HepG2 (cell line): Measurements from ENCODE around the gene POU2AF3. TPM values are rescaled to one million over a fixed set of nuclear protein-coding genes. Genes with fewer than 3 reads are reported as not detected.
A peak's percentile ranks its signal among the peaks of the same experiment; 100 is the strongest.

Experiments
- ARHGAP35 ChIP-seq: sonication (generic); formaldehyde crosslinking; IDR thresholded peaks from 2 replicates; pipeline ENCODE4 v1.9.0; 2022; ENCODE audit warnings: mild to moderate bottlenecking, inconsistent platforms, moderate library complexity, missing genetic modification reagents, borderline replicate concordance
- ATF1 ChIP-seq: IDR thresholded peaks from 2 replicates; pipeline ENCODE4 v1.6.1; 2016; ENCODE audit warnings: mild to moderate bottlenecking, control low read depth
- HDAC1 ChIP-seq: sonication (generic); formaldehyde crosslinking; IDR thresholded peaks from 2 replicates; pipeline ENCODE4 v1.5.1; 2020; ENCODE audit warnings: mild to moderate bottlenecking, missing genetic modification reagents
- MBNL3 ChIP-seq: fragments of 250-450 bp; sonication (Bioruptor Pico); conservative IDR thresholded peaks from 2 replicates; pipeline ENCODE4 v1.8.0; 2022; ENCODE audit warnings: mild to moderate bottlenecking, inconsistent platforms
- MED1 ChIP-seq: sonication (generic); formaldehyde crosslinking; IDR thresholded peaks from 2 replicates; pipeline ENCODE4 v1.4.0; 2020; ENCODE audit warnings: missing genetic modification reagents
- NBN ChIP-seq: fragments of 450-650 bp; conservative IDR thresholded peaks from 2 replicates; pipeline ENCODE4 v1.6.1; 2017
- NCOR1 ChIP-seq: fragments of 200-600 bp; sonication (generic); IDR thresholded peaks from 2 replicates; pipeline ENCODE4 v1.7.0; 2017; ENCODE audit warnings: antibody characterized with exemption, low read length, borderline replicate concordance
- SOX6 ChIP-seq, 2 experiments: fragments of 450-650 bp in 1 of 2; sonication (generic) in 1 of 2; formaldehyde crosslinking in 1 of 2; IDR thresholded peaks; 2 replicates each; pipeline versions ENCODE4 v1.4.0 to v1.6.1; 2017 to 2020; ENCODE audit warnings: antibody characterized with exemption in 1 of 2, mild to moderate bottlenecking in 1 of 2, missing genetic modification reagents in 1 of 2
- THAP11 ChIP-seq: IDR thresholded peaks from 2 replicates; pipeline ENCODE4 v1.6.1; 2016; ENCODE audit warnings: missing biosample characterization, missing genetic modification reagents
- XRCC5 ChIP-seq: fragments of 200-400 bp; formaldehyde crosslinking; optimal IDR thresholded peaks from 2 replicates; pipeline ENCODE3; 2017; ENCODE audit warnings: mild to moderate bottlenecking, low read length
- ZEB1 ChIP-seq: IDR thresholded peaks from 2 replicates; pipeline ENCODE4 v1.6.1; 2012; ENCODE audit warnings: mild to moderate bottlenecking, low read depth, inconsistent platforms; ENCODE audit not compliant: insufficient replicate concordance
- ZFP36L2 ChIP-seq: sonication (generic); formaldehyde crosslinking; IDR thresholded peaks from 2 replicates; pipeline ENCODE4 v1.4.0; 2020; ENCODE audit warnings: missing genetic modification reagents
- ZKSCAN8 ChIP-seq: IDR thresholded peaks from 2 replicates; pipeline ENCODE4 v1.6.1; 2016; ENCODE audit warnings: borderline replicate concordance, missing genetic modification reagents, missing compliant biosample characterization
- ZNF331 ChIP-seq: sonication (generic); formaldehyde crosslinking; IDR thresholded peaks from 2 replicates; pipeline ENCODE4 v1.4.0; 2020; ENCODE audit warnings: missing genetic modification reagents
- ZNF615 ChIP-seq: sonication (generic); formaldehyde crosslinking; IDR thresholded peaks from 2 replicates; pipeline ENCODE4 v1.5.0; 2020; ENCODE audit warnings: mild to moderate bottlenecking, missing genetic modification reagents, borderline replicate concordance
- ZNF629 ChIP-seq: sonication (generic); formaldehyde crosslinking; conservative IDR thresholded peaks from 2 replicates; pipeline ENCODE4 v1.5.0; 2020; ENCODE audit warnings: missing genetic modification reagents
- polyA plus RNA-seq, 8 experiments: library from polyadenylated mRNA; depleted of rRNA in 3 of 8; stranded (reverse) in 7 of 8; unstranded in 1 of 8; fragments of >200 nt; fragmentation: Illumina TruSeq in 4 of 8; extraction: Trizol in 4 of 8; gene quantifications; 2 replicates each; pipeline versions ENCODE4 v1.2.1 to v1.2.3, GENCODE V29; 2011 to 2016; ENCODE audit warnings: low read depth in 4 of 8, missing spikeins in 1 of 8, mixed read lengths in 1 of 8; ENCODE audit not compliant: insufficient read depth in 1 of 8
- total RNA-seq, 5 experiments: library from RNA; depleted of rRNA; stranded (reverse); fragments of >200 nt; fragmentation: Illumina TruSeq; extraction: Trizol; gene quantifications; 2 replicates each; pipeline ENCODE4 v1.2.3, GENCODE V29; 2016; ENCODE audit warnings: low read depth in 1 of 5
- TF ChIP-seq, protein P1 (sequence below): sonication (generic); formaldehyde crosslinking; IDR thresholded peaks from 2 replicates; pipeline ENCODE4 v1.5.0; 2020; ENCODE audit warnings: mild to moderate bottlenecking, missing genetic modification reagents
- TF ChIP-seq, protein P2 (sequence below): sonication (generic); formaldehyde crosslinking; conservative IDR thresholded peaks from 2 replicates; pipeline ENCODE4 v1.5.0; 2020; ENCODE audit warnings: missing genetic modification reagents
- TF ChIP-seq, protein P3 (sequence below): sonication (generic); formaldehyde crosslinking; IDR thresholded peaks from 2 replicates; pipeline ENCODE4 v1.4.0; 2020; ENCODE audit warnings: missing genetic modification reagents
- TF ChIP-seq, protein P4 (sequence below): sonication (generic); formaldehyde crosslinking; IDR thresholded peaks from 2 replicates; pipeline ENCODE4 v1.5.0; 2020; ENCODE audit warnings: missing genetic modification reagents
- TF ChIP-seq, protein P5 (sequence below): sonication (generic); formaldehyde crosslinking; IDR thresholded peaks from 2 replicates; pipeline ENCODE4; 2020; ENCODE audit warnings: missing genetic modification reagents, mild to moderate bottlenecking, borderline replicate concordance

Gene POU2AF3
- total and polyA plus RNA-seq, 2 of the 13 experiments (the other 11 are each of a cell fraction or from before 2014, with no cell fraction given): 7.8 to 71.2 TPM

DNA sequence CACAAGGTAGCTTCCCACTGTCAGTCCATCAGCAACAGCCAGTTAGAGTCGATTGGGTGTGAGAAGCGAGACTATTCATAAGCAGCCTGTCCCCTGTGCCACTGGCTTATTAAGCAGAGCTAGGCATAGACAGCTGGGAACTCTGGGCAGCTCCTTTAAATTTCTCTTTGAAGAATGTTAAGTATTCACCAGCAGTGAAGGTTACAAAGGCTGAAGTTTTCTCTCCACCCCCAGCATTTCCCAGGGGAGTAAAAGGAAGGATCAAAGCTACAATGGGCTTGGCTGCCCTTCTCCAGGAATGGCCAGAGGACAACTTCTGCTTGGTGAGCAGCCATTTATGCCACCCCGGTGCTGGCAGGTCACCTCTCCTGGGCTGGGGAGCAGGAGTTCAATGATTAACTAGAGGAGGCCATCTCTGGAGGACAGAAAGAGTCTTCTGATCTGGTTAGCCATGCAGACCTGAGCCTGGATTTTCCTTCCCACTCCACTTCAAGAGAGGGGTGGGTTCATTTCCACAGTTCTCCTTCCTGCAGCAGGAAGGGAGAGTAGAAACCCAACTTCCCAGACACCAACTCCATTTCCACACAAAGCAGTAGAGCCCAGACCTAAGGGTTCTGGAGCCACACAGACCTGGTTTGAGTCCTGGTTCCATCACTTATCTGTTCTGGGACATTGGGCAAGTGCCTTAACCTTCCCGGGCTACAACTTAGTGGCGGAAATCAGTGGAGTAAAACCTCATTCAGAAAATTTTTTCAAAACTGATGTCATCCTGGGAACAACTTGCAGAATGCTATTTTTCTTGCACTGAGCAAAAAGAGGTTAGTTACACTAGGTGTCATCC lies 22.6 kb downstream of the POU2AF3 start (continued):
- TF ChIP-seq, protein P1, sequence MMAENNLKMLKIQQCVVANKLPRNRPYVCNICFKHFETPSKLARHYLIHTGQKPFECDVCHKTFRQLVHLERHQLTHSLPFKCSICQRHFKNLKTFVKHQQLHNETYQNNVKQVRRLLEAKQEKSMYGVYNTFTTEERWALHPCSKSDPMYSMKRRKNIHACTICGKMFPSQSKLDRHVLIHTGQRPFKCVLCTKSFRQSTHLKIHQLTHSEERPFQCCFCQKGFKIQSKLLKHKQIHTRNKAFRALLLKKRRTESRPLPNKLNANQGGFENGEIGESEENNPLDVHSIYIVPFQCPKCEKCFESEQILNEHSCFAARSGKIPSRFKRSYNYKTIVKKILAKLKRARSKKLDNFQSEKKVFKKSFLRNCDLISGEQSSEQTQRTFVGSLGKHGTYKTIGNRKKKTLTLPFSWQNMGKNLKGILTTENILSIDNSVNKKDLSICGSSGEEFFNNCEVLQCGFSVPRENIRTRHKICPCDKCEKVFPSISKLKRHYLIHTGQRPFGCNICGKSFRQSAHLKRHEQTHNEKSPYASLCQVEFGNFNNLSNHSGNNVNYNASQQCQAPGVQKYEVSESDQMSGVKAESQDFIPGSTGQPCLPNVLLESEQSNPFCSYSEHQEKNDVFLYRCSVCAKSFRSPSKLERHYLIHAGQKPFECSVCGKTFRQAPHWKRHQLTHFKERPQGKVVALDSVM (CRISPR knock-in tag): peak; percentile 89
- TF ChIP-seq ZKSCAN8 (CRISPR knock-in tag): no peak
- TF ChIP-seq ARHGAP35: no peak
- TF ChIP-seq ATF1 (CRISPR knock-in tag): no peak
- no peak for TF ChIP-seq MBNL3 (CRISPR knock-in tag)
- TF ChIP-seq HDAC1 (CRISPR knock-in tag): 0 out of 2 replicates have a peak, but pooled peaks have one; percentile 5
- TF ChIP-seq, protein P2, sequence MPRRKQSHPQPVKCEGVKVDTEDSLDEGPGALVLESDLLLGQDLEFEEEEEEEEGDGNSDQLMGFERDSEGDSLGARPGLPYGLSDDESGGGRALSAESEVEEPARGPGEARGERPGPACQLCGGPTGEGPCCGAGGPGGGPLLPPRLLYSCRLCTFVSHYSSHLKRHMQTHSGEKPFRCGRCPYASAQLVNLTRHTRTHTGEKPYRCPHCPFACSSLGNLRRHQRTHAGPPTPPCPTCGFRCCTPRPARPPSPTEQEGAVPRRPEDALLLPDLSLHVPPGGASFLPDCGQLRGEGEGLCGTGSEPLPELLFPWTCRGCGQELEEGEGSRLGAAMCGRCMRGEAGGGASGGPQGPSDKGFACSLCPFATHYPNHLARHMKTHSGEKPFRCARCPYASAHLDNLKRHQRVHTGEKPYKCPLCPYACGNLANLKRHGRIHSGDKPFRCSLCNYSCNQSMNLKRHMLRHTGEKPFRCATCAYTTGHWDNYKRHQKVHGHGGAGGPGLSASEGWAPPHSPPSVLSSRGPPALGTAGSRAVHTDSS: no peak
- no peak for TF ChIP-seq SOX6 (IDR thresholded peaks at IDR 0.05)
- 0 out of 2 replicates have a peak, but pooled peaks have one; percentile 28 for TF ChIP-seq SOX6 (CRISPR knock-in tag; IDR thresholded peaks at IDR 0.05)
- peak; percentile 15; the same call in 1 of the 2 replicates for TF ChIP-seq NCOR1
- peak; percentile 28 for TF ChIP-seq XRCC5
- TF ChIP-seq, protein P3, sequence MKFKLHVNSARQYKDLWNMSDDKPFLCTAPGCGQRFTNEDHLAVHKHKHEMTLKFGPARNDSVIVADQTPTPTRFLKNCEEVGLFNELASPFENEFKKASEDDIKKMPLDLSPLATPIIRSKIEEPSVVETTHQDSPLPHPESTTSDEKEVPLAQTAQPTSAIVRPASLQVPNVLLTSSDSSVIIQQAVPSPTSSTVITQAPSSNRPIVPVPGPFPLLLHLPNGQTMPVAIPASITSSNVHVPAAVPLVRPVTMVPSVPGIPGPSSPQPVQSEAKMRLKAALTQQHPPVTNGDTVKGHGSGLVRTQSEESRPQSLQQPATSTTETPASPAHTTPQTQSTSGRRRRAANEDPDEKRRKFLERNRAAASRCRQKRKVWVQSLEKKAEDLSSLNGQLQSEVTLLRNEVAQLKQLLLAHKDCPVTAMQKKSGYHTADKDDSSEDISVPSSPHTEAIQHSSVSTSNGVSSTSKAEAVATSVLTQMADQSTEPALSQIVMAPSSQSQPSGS (CRISPR knock-in tag): 0 out of 2 replicates have a peak, but pooled peaks have one; percentile 20
- TF ChIP-seq ZNF629 (CRISPR knock-in tag): no peak
- peak; percentile 26; the same call in 1 of the 2 replicates for TF ChIP-seq THAP11 (CRISPR knock-in tag)
- TF ChIP-seq ZNF615 (CRISPR knock-in tag): no peak
- TF ChIP-seq ZEB1: no peak
- TF ChIP-seq, protein P4, sequence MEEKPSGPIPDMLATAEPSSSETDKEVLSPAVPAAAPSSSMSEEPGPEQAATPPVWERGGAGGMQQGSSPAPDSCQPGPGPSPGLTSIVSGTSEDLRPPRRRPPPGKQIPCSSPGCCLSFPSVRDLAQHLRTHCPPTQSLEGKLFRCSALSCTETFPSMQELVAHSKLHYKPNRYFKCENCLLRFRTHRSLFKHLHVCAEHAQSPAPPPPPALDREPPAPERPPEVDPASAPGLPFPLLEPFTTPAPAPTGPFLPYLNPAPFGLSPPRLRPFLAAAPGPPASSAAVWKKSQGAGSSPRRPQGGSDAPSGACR (CRISPR knock-in tag): no peak
- TF ChIP-seq ZNF331 (CRISPR knock-in tag): peak; percentile 17; the same call in 1 of the 2 replicates
- TF ChIP-seq ZFP36L2 (CRISPR knock-in tag): no peak
- TF ChIP-seq, protein P5, sequence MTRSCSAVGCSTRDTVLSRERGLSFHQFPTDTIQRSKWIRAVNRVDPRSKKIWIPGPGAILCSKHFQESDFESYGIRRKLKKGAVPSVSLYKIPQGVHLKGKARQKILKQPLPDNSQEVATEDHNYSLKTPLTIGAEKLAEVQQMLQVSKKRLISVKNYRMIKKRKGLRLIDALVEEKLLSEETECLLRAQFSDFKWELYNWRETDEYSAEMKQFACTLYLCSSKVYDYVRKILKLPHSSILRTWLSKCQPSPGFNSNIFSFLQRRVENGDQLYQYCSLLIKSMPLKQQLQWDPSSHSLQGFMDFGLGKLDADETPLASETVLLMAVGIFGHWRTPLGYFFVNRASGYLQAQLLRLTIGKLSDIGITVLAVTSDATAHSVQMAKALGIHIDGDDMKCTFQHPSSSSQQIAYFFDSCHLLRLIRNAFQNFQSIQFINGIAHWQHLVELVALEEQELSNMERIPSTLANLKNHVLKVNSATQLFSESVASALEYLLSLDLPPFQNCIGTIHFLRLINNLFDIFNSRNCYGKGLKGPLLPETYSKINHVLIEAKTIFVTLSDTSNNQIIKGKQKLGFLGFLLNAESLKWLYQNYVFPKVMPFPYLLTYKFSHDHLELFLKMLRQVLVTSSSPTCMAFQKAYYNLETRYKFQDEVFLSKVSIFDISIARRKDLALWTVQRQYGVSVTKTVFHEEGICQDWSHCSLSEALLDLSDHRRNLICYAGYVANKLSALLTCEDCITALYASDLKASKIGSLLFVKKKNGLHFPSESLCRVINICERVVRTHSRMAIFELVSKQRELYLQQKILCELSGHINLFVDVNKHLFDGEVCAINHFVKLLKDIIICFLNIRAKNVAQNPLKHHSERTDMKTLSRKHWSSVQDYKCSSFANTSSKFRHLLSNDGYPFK (CRISPR knock-in tag): peak; percentile 76; the same call in 1 of the 2 replicates
- no peak for TF ChIP-seq NBN
- TF ChIP-seq MED1 (CRISPR knock-in tag): no peak
